Measurements from ENCODE around the gene ANKRD31. TPM values are rescaled to one million over a fixed set of nuclear protein-coding genes. Genes with fewer than 3 reads are reported as not detected.

The ANKRD31 gene
- total RNA-seq, 2 experiments from 2014 or later: 0.13 TPM; not detected in 1

DNA sequence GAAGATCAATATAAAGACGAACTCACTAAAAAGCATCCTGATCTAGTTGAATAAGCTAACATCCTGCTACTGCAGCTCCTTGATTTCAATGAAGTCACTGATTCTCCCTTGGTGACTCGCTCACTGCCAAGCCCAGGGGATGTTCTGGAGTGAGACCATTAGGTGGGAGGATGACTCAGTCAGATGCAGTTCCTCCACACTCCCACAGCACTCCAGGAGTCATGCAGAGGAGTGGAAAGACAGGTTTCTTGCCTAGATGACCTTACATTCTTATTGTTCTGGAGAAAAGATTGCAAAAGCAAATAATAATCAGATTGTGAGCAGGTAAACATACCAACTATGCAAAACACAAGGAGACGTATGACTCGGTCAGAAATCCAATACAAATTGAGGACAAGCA lies 199.6 kb downstream of the ANKRD31 start:
- H3K9me2 ChIP-seq (ENCODE audit: insufficient read depth, low read length): no peaks in the 10 kb centered on the region
- H3K27ac ChIP-seq (ENCODE audit: low read depth, low read length, poor library complexity, severe bottlenecking): no peak overlapping the region
- no peaks in the 10 kb centered on the region for H3K9me3 ChIP-seq (ENCODE audit: low read length)
- POLR2A ChIA-PET: interaction anchor here (0.7 kb wide), 1 partner anchor 72 kb away, joined by 4 read pairs; no protein-coding TSS in a partner anchor
- intact Hi-C loops (cut with micrococcal nuclease; ENCODE audit: unreplicated experiment): no loop called here
- DNase-seq (ENCODE audit: low spot score): no peak
- TF ChIP-seq, protein P1, sequence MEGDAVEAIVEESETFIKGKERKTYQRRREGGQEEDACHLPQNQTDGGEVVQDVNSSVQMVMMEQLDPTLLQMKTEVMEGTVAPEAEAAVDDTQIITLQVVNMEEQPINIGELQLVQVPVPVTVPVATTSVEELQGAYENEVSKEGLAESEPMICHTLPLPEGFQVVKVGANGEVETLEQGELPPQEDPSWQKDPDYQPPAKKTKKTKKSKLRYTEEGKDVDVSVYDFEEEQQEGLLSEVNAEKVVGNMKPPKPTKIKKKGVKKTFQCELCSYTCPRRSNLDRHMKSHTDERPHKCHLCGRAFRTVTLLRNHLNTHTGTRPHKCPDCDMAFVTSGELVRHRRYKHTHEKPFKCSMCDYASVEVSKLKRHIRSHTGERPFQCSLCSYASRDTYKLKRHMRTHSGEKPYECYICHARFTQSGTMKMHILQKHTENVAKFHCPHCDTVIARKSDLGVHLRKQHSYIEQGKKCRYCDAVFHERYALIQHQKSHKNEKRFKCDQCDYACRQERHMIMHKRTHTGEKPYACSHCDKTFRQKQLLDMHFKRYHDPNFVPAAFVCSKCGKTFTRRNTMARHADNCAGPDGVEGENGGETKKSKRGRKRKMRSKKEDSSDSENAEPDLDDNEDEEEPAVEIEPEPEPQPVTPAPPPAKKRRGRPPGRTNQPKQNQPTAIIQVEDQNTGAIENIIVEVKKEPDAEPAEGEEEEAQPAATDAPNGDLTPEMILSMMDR (conservative IDR thresholded peaks at IDR 0.05; ENCODE audit: low read length): no peak
- TF ChIP-seq EZH2phosphoT487 (IDR thresholded peaks at IDR 0.05; ENCODE audit: borderline replicate concordance, low read depth, low read length): no peak
- H3K36me3 ChIP-seq (ENCODE audit: insufficient read depth, low read length): no peaks in the 10 kb centered on the region
- H3K4me1 ChIP-seq (ENCODE audit: insufficient read depth, low read length, poor library complexity, severe bottlenecking): no peaks in the 10 kb centered on the region
- H3K4me2 ChIP-seq (ENCODE audit: low read length): no peak overlapping the region
- H3K79me2 ChIP-seq (ENCODE audit: insufficient read depth, low read depth, low read length): no peaks in the 10 kb centered on the region
- no TSS peak for BruUV-seq (replicated peaks)
- H3K4me3 ChIP-seq (ENCODE audit: low read depth, low read length, poor library complexity, severe bottlenecking): no peak overlapping the region
- H2AFZ ChIP-seq (ENCODE audit: low read length): no peak overlapping the region
- CTCF ChIA-PET (ENCODE audit: unreplicated experiment): no interaction called here
- H4K20me1 ChIP-seq (ENCODE audit: insufficient read depth, low read length): no peaks in the 10 kb centered on the region

DNA sequence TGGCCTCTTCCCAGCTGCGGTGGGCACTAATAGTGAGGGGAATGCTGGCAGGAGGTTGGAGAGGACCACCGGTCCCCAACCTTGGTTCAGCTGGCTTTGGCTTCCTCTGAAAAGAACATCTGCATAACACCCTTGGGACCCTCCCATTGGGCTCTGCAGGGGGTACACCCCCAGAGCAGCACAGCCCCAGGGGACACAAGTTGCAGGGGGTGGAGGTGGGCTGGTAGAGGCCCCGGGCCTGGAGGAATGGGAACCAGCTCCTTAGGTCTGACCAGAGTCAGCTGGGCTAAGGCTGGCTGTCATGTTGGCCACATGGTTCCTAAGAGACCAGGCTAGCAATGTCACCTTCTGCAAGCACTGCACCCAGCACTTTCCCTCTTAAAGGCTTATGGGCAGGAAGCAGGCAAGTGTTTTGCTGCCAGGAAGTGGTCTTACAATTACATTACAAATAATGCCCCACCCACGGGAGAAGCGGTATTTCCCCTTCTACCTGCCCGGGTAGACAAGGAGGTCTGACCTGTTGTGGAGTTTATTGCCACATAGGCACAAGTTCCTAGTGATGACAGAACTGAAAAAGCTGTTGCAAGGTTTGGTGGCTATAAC lies 202.4 kb downstream of the ANKRD31 start:
- TF ChIP-seq, protein P1 (conservative IDR thresholded peaks at IDR 0.05; ENCODE audit: low read length): no peak
- TF ChIP-seq EZH2phosphoT487 (IDR thresholded peaks at IDR 0.05; ENCODE audit: borderline replicate concordance, low read depth, low read length): no peak
- ChIA-PET CTCF (ENCODE audit: unreplicated experiment) (no interaction called here), POLR2A (no interaction called here)
- no peak overlapping the region for H2AFZ ChIP-seq (ENCODE audit: low read length)
- no peak overlapping the region for H3K27ac ChIP-seq (ENCODE audit: low read depth, low read length, poor library complexity, severe bottlenecking)
- no peak for DNase-seq (ENCODE audit: low spot score)
- H3K79me2 ChIP-seq (ENCODE audit: insufficient read depth, low read depth, low read length): no peaks in the 10 kb centered on the region
- no peaks in the 10 kb centered on the region for H3K4me1 ChIP-seq (ENCODE audit: insufficient read depth, low read length, poor library complexity, severe bottlenecking)
- H3K36me3 ChIP-seq (ENCODE audit: insufficient read depth, low read length): no peaks in the 10 kb centered on the region
- intact Hi-C loops (cut with micrococcal nuclease; ENCODE audit: unreplicated experiment): no loop called here
- H3K4me2 ChIP-seq (ENCODE audit: low read length): no peak overlapping the region
- no peaks in the 10 kb centered on the region for H3K9me3 ChIP-seq (ENCODE audit: low read length)
- no peaks in the 10 kb centered on the region for H3K9me2 ChIP-seq (ENCODE audit: insufficient read depth, low read length)
- H4K20me1 ChIP-seq (ENCODE audit: insufficient read depth, low read length): no peaks in the 10 kb centered on the region
- H3K4me3 ChIP-seq (ENCODE audit: low read depth, low read length, poor library complexity, severe bottlenecking): no peak overlapping the region
- no TSS peak for BruUV-seq (replicated peaks)

DNA sequence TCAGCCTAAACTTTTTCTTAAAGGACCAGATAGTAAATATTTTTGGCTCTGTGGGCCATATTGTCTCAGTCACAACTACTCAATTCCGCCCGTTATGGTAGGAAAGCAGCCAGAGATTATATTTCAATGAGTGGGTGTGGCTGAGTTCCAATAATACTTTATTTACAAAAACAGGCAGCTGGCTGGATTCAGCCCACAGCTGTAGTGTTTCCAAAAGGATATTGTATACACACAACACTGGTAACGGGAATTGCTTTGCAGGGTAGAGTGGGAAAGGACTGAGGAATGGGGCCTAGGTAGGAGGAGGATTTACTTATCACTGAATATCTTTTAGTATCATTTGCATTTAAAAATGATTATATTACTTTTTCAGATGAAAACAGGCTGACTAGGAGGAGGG lies 205.3 kb downstream of the ANKRD31 start:
- Histone ChIP-seq H2AFZ (ENCODE audit: low read length) (no peak overlapping the region), H3K9me3 (ENCODE audit: low read length) (no peaks in the 10 kb centered on the region), H3K27ac (ENCODE audit: low read depth, low read length, poor library complexity, severe bottlenecking) (no peak overlapping the region), H3K36me3 (ENCODE audit: insufficient read depth, low read length) (no peaks in the 10 kb centered on the region), H3K79me2 (ENCODE audit: insufficient read depth, low read depth, low read length) (no peaks in the 10 kb centered on the region), H3K4me1 (ENCODE audit: insufficient read depth, low read length, poor library complexity, severe bottlenecking) (no peaks in the 10 kb centered on the region), H4K20me1 (ENCODE audit: insufficient read depth, low read length) (no peaks in the 10 kb centered on the region), H3K9me2 (ENCODE audit: insufficient read depth, low read length) (no peaks in the 10 kb centered on the region), H3K4me2 (ENCODE audit: low read length) (no peak overlapping the region), H3K4me3 (ENCODE audit: low read depth, low read length, poor library complexity, severe bottlenecking) (no peak overlapping the region)
- CTCF ChIA-PET (ENCODE audit: unreplicated experiment): no interaction called here
- POLR2A ChIA-PET: no interaction called here
- DNase-seq (ENCODE audit: low spot score): no peak
- no TSS peak for BruUV-seq (replicated peaks)
- TF ChIP-seq, protein P1 (conservative IDR thresholded peaks at IDR 0.05; ENCODE audit: low read length): no peak
- TF ChIP-seq EZH2phosphoT487 (IDR thresholded peaks at IDR 0.05; ENCODE audit: borderline replicate concordance, low read depth, low read length): no peak
- intact Hi-C loops (cut with micrococcal nuclease; ENCODE audit: unreplicated experiment): no loop called here
